Measurements from ENCODE around the gene NALCN.
"Not testable (repeated sequence)": the region's sequence is repeated elsewhere in the genome, so short reads cannot be mapped to it uniquely, and the experiment has no call there.

Gene NALCN

GRCh38 chr13:101341464-101341863 is 74.8 kb downstream of the NALCN start:
- no peak for DNase-seq (ENCODE audit: low read depth)

GRCh38 chr13:101339202-101339601 is 77.1 kb downstream of the NALCN start:
- no peak for DNase-seq (ENCODE audit: low read depth)

GRCh38 chr13:101332583-101332982 is 83.7 kb downstream of the NALCN start:
- DNase-seq (ENCODE audit: low read depth) = no peak

GRCh38 chr13:101331731-101332130 is 84.6 kb downstream of the NALCN start:
- no peak for DNase-seq (ENCODE audit: low read depth)

- DNase-seq (ENCODE audit: low read depth) = no peak
These were observed 88.4 kb downstream of the NALCN start for GRCh38 chr13:101327871-101328270.

- no peak for DNase-seq (ENCODE audit: low read depth)
These were observed 89.6 kb downstream of the NALCN start for GRCh38 chr13:101326710-101327109.

- no peak for DNase-seq (ENCODE audit: low read depth)
These were observed 90.9 kb downstream of the NALCN start for GRCh38 chr13:101325423-101325822.

GRCh38 chr13:101323601-101324000 is 92.7 kb downstream of the NALCN start:
- DNase-seq (ENCODE audit: low read depth) = no peak

GRCh38 chr13:101317986-101318523 is 98.3 kb downstream of the NALCN start:
- DNase-seq (ENCODE audit: low read depth) = no peak

GRCh38 chr13:101313479-101313878 is 102.8 kb downstream of the NALCN start:
- DNase-seq (ENCODE audit: low read depth) = not testable (repeated sequence)

GRCh38 chr13:101309014-101309619 is 107.2 kb downstream of the NALCN start:
- DNase-seq (ENCODE audit: low read depth) = no peak

GRCh38 chr13:101308247-101309013 is 107.9 kb downstream of the NALCN start:
- DNase-seq (ENCODE audit: low read depth) = no peak

- DNase-seq (ENCODE audit: low read depth) = no peak
These were observed 109.1 kb downstream of the NALCN start for GRCh38 chr13:101307181-101307701.

- no peak for DNase-seq (ENCODE audit: low read depth)
These were observed 109.5 kb downstream of the NALCN start for GRCh38 chr13:101306773-101307172.

GRCh38 chr13:101305981-101306411 is 110.3 kb downstream of the NALCN start:
- no peak for DNase-seq (ENCODE audit: low read depth)

GRCh38 chr13:101303521-101303920 is 112.8 kb downstream of the NALCN start:
- no peak for DNase-seq (ENCODE audit: low read depth)

- no peak for DNase-seq (ENCODE audit: low read depth)
These were observed 115.3 kb downstream of the NALCN start for GRCh38 chr13:101301053-101301452.

- DNase-seq (ENCODE audit: low read depth) = no peak
These were observed 115.8 kb downstream of the NALCN start for GRCh38 chr13:101300531-101300930.

GRCh38 chr13:101298517-101298916 is 117.8 kb downstream of the NALCN start:
- no peak for DNase-seq (ENCODE audit: low read depth)

- no peak for DNase-seq (ENCODE audit: low read depth)
These were observed 118.5 kb downstream of the NALCN start for GRCh38 chr13:101297794-101298193.

GRCh38 chr13:101292711-101293110 is 123.6 kb downstream of the NALCN start:
- DNase-seq (ENCODE audit: low read depth) = no peak

- DNase-seq (ENCODE audit: low read depth) = no peak
These were observed 124.4 kb downstream of the NALCN start for GRCh38 chr13:101291646-101292515.
